Esophagus muscularis mucosa (tissue), 4 donors: Measurements from ENCODE around the gene EMC10. TPM values are rescaled to one million over a fixed set of nuclear protein-coding genes. Genes with fewer than 3 reads are reported as not detected.

Experiments used
- DNase-seq: peaks from one replicate; pipeline ENCODE4 v3.0.0-alpha.2; 2017; ENCODE audit errors: extremely low spot score
- H3K27ac ChIP-seq, 4 donors: fragments of 200-600 bp; sonication (generic); replicated peaks in 1 of 4; 1 replicate in 3 of 4; 2 replicates in 1 of 4; pipeline ENCODE4 v1.5.1; 2016 to 2019; ENCODE audit warnings: mild to moderate bottlenecking in 1 of 4
- H3K27me3 ChIP-seq, 4 donors: fragments of 200-600 bp; sonication (generic); one replicate each; pipeline versions ENCODE4 v1.5.1 to v1.6.0; 2016 to 2019
- H3K36me3 ChIP-seq, 4 donors: fragments of 200-600 bp; sonication (generic); one replicate each; pipeline ENCODE4 v1.5.1; 2016 to 2019
- H3K4me1 ChIP-seq, 4 donors: fragments of 200-600 bp; sonication (generic); one replicate each; pipeline ENCODE4 v1.5.1; 2016 to 2019
- H3K4me3 ChIP-seq, 4 donors: fragments of 200-600 bp; sonication (generic); 1 replicate in 2 of 4; 2 replicates in 2 of 4; pipeline ENCODE4 v1.5.1; 2016 to 2019; ENCODE audit warnings: mild to moderate bottlenecking in 4 of 4, moderate library complexity in 1 of 4
- H3K9me3 ChIP-seq, 4 donors: fragments of 200-600 bp; sonication (generic); 1 replicate in 3 of 4; 2 replicates in 1 of 4; pipeline ENCODE4 v1.5.1; 2016 to 2019
- CTCF ChIP-seq, 3 experiments: fragments of 200-600 bp in 2 of 3; fragments of 450-650 bp in 1 of 3; sonication (generic) in 2 of 3; IDR thresholded peaks; one replicate each; pipeline ENCODE4 v1.5.1; 2017 to 2019; ENCODE audit warnings: antibody characterized with exemption in 3 of 3, mild to moderate bottlenecking in 2 of 3, moderate library complexity in 1 of 3
- EP300 ChIP-seq: sonication (generic); formaldehyde crosslinking; IDR thresholded peaks from one replicate; pipeline ENCODE4 v1.6.1; 2017; ENCODE audit warnings: antibody characterized with exemption
- POLR2A ChIP-seq: fragments of 450-650 bp; IDR thresholded peaks from one replicate; pipeline ENCODE4 v1.6.1; 2017; ENCODE audit warnings: antibody characterized with exemption, moderate library complexity, mild to moderate bottlenecking, low read depth
- POLR2AphosphoS5 ChIP-seq, 2 donors: sonication (generic); formaldehyde crosslinking; IDR thresholded peaks; one replicate each; pipeline ENCODE4 v1.6.1; 2017; ENCODE audit warnings: antibody characterized with exemption in 2 of 2
- WGBS: methylation state at CpG from one replicate; pipeline ENCODE4 v1.1.5; 2018; 5-methylcytosine and 5-hydroxymethylcytosine counted together
- intact Hi-C: fragments of 100-400 bp; cut with DNase I; formaldehyde crosslinking; loops from one replicate; pipeline ENCODE4 v1.15.1; 2023
- total RNA-seq, 4 donors: library from RNA; depleted of rRNA; stranded (reverse); fragments of >200 nt; gene quantifications; one replicate each; pipeline versions ENCODE4 v1.1.0 to v1.2.1, GENCODE V29; 2016

Gene EMC10
- total RNA-seq, 4 donors from 2014 or later, result 41.1 to 79.1 (median 59.7) TPM

DNA sequence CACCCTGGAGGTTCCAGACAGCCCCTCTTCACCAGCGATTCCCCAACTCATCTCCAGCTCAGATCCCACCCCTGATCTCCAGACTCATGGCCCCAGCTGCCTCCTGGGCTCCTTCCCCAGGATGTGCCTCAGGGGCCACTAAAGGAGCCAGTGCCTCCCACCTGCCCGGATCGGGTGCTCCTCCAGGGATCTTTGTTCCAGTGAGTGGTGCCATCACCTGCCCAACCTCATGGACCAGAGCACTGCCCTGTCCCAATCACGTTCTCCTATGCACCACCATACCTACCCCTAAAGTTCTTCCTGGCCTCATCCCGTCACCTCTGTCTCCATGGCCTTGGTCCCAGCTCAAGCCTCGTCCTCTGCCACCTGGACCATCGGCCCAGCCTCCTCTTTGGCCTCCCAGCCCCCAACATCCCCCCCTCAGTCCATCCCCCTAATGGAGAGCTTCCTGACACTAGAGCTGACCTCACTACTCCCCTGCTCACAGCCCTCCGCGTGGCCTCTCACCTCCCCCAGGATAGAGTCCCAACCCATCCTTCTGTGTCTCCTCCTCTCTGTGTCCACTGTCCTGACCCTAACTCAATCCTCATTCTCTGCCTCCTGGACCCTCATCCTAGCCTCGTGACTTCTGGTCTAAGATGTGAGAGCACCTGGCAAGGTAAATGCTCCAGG, 9.1 kb downstream of the EMC10 start:
- no peaks in the 10 kb centered on the region for H3K9me3 ChIP-seq
- intact Hi-C loops, result no loop called here

GRCh38 chr19:50486823-50487515, 10.7 kb downstream of the EMC10 start:
- 74% methylated on average over 17 of the region's 18 CpGs for WGBS
- Histone ChIP-seq H3K27ac (no peak overlapping the region), H3K4me1 (peaks cover 0 to under 1% (median 0%) of the 10 kb centered on the region in 4 donors), H3K36me3 (peaks cover 4 to 34% (median 28%) of the 10 kb centered on the region in 4 donors), H3K9me3 (no peaks in the 10 kb centered on the region), H3K4me3 (no peak overlapping the region), H3K27me3 (peaks cover 0 to 53% (median 16%) of the 10 kb centered on the region in 4 donors)
- intact Hi-C loops, result no loop called here
- no peak for DNase-seq
- TF ChIP-seq CTCF (IDR thresholded peaks at IDR 0.05) (peak in 1 of 3 experiments; percentile 28), POLR2AphosphoS5 (IDR thresholded peaks at IDR 0.05) (no peak)

More for the DNA sequence above, 9.1 kb downstream of the EMC10 start:
- no peak for TF ChIP-seq CTCF (IDR thresholded peaks at IDR 0.05)
- no peak for TF ChIP-seq POLR2AphosphoS5 (IDR thresholded peaks at IDR 0.05)
- TF ChIP-seq EP300, result no peak
- TF ChIP-seq POLR2A, result no peak
- Histone ChIP-seq H3K4me3 (no peak overlapping the region), H3K27ac (no peak overlapping the region), H3K4me1 (no peaks in the 10 kb centered on the region), H3K36me3 (peaks cover 10 to 49% (median 42%) of the 10 kb centered on the region in 4 donors), H3K27me3 (peaks cover 0 to 42% (median 14%) of the 10 kb centered on the region in 4 donors)
- 88% methylated on average over 10 of the region's 10 CpGs for WGBS
- no peak for DNase-seq

DNA sequence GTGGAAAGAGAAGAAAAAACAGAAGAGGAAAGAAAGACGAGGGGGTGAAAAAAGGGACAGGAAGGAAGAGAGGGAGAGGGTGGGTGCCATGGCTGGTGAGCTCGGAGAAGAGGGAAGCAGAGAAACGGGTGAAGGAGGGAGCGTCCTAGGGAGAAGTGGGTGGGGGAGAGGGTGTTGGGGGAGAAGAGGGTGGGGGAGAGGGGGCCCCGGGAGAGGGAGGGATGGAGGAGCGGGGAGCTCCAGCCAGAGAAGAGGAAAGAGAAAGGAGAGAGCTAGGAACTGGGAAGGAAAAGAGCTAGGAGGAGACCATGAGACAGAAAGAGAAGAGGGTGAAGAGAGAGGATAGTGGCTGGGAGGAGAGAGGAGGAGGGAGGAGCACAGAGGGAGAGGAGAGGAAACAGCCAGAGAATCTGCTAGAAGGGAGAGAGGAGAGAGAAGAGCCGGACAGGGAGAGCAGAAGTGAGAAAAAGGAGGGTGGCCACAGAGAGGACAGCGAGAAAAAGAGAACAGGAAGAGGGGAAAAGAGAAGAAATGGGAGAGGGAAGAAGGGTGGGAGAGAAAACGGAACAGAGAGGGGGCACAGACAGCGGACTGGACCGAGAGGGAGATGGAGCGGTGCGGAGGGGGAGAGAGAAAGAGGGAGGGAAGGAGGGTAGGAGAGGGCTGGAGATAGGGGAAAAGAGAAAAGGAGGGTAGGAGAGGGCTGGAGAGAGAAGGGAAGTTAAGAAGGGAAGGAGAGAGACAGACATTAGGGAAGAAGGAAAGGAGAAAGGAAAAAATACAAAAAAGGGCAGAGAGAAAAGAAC, 12.3 kb downstream of the EMC10 start:
- WGBS, result 23% methylated on average over 13 of the region's 13 CpGs
- intact Hi-C loops, result no loop called here
- no peak for DNase-seq

More for the DNA sequence above, 12.3 kb downstream of the EMC10 start:
- Histone ChIP-seq H3K27me3 (peaks cover 0 to 53% (median 16%) of the 10 kb centered on the region in 4 donors), H3K4me1 (peaks cover 0 to 5% (median 0%) of the 10 kb centered on the region in 4 donors), H3K4me3 (no peak overlapping the region), H3K9me3 (no peaks in the 10 kb centered on the region), H3K27ac (no peak overlapping the region), H3K36me3 (peaks cover 0 to 18% (median 12%) of the 10 kb centered on the region in 4 donors)
- TF ChIP-seq CTCF (IDR thresholded peaks at IDR 0.05) (no peak), POLR2A (no peak), POLR2AphosphoS5 (IDR thresholded peaks at IDR 0.05) (no peak), EP300 (no peak)
